Mesodermal cell (in vitro differentiated cells): ENCODE data around the gene UMODL1.

ENCODE experiments used
- H3K27ac ChIP-seq: 2 replicates; pipeline ENCODE4 v1.7.0; 2013; ENCODE audit warnings: mild to moderate bottlenecking, low read depth, low read length, moderate library complexity; ENCODE audit not compliant: severe bottlenecking
- H3K36me3 ChIP-seq: 2 replicates; pipeline ENCODE4 v1.7.1; 2013; ENCODE audit warnings: mild to moderate bottlenecking, low read length, moderate library complexity; ENCODE audit not compliant: control insufficient read depth, insufficient read depth
- H3K4me1 ChIP-seq: one replicate; pipeline ENCODE4 v1.7.1; 2013; ENCODE audit warnings: mild to moderate bottlenecking, low read length; ENCODE audit not compliant: insufficient read depth, control insufficient read depth, poor library complexity, severe bottlenecking
- H3K4me3 ChIP-seq: 2 replicates; pipeline ENCODE4 v1.7.0; 2013; ENCODE audit warnings: low read length, control low read depth, mild to moderate bottlenecking; ENCODE audit not compliant: insufficient read depth, poor library complexity, severe bottlenecking; ENCODE audit errors: extremely low read depth
- H3K9me3 ChIP-seq: 2 replicates; pipeline ENCODE4 v1.7.1; 2013; ENCODE audit warnings: mild to moderate bottlenecking, low read length, moderate library complexity; ENCODE audit not compliant: control insufficient read depth
- WGBS, 2 experiments: methylation state at CpG; one replicate each; pipeline ENCODE4 v1.1.5; 2013; ENCODE audit warnings: missing lambda C conversion rate in 2 of 2; ENCODE audit not compliant: insufficient coverage in 2 of 2; 5-methylcytosine and 5-hydroxymethylcytosine counted together

Gene UMODL1

GRCh38 chr21:42161401-42161955, 90.4 kb downstream of the UMODL1 start:
- 81 to 87% methylated on average over 4 to 5 of the region's 7 CpGs for WGBS, 2 experiments
- peak overlapping the region; percentile 43 for H3K27ac ChIP-seq
- H3K9me3 ChIP-seq = no peaks in the 10 kb centered on the region
- no peaks in the 10 kb centered on the region for H3K4me1 ChIP-seq
- no peak overlapping the region for H3K4me3 ChIP-seq
- no peaks in the 10 kb centered on the region for H3K36me3 ChIP-seq

GRCh38 chr21:42161956-42162681, 91.0 kb downstream of the UMODL1 start:
- H3K9me3 ChIP-seq = no peaks in the 10 kb centered on the region
- H3K4me3 ChIP-seq = no peak overlapping the region
- H3K4me1 ChIP-seq = no peaks in the 10 kb centered on the region
- peak overlapping the region; percentile 43 for H3K27ac ChIP-seq
- H3K36me3 ChIP-seq = no peaks in the 10 kb centered on the region
- whole genome bisulfite sequencing, 2 experiments = 77 to 79% methylated on average over 7 to 15 of the region's 15 CpGs

GRCh38 chr21:42162831-42163510, 91.9 kb downstream of the UMODL1 start:
- 88 to 89% methylated on average over 6 to 9 of the region's 9 CpGs for whole genome bisulfite sequencing, 2 experiments
- H3K36me3 ChIP-seq = no peaks in the 10 kb centered on the region
- H3K27ac ChIP-seq = no peak overlapping the region
- H3K9me3 ChIP-seq = no peaks in the 10 kb centered on the region
- no peak overlapping the region for H3K4me3 ChIP-seq
- H3K4me1 ChIP-seq = no peaks in the 10 kb centered on the region

GRCh38 chr21:42163511-42163863, 92.4 kb downstream of the UMODL1 start:
- no peaks in the 10 kb centered on the region for H3K4me1 ChIP-seq
- H3K27ac ChIP-seq = no peak overlapping the region
- no peak overlapping the region for H3K4me3 ChIP-seq
- H3K9me3 ChIP-seq = no peaks in the 10 kb centered on the region
- H3K36me3 ChIP-seq = no peaks in the 10 kb centered on the region
- WGBS, 2 experiments = 83 to 87% methylated on average over 8 of the region's 10 CpGs

GRCh38 chr21:42164064-42164789, 93.1 kb downstream of the UMODL1 start:
- no peaks in the 10 kb centered on the region for H3K9me3 ChIP-seq
- no peak overlapping the region for H3K4me3 ChIP-seq
- H3K36me3 ChIP-seq = no peaks in the 10 kb centered on the region
- no peaks in the 10 kb centered on the region for H3K4me1 ChIP-seq
- no peak overlapping the region for H3K27ac ChIP-seq
- WGBS, 2 experiments = 64 to 66% methylated on average over 7 of the region's 7 CpGs

DNA sequence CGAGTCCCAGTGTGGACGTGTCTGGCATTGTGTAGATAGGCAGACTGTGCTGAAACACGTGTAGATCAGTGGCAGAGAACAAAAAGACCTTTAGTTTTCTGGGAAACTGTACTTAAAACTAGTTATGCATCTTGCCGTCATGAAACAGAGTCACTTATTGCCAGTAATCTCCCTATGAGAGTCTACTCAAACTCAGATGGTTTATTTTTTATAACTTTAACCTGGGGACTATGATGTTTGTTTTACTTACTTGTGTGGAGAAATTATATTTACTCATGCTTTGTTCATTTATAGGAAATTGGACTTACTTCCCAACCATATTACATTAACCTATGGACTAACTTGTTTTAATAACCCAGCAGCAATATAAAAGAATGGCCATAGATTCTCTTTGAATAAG, 93.7 kb downstream of the UMODL1 start:
- 70 to 92% methylated on average over 3 to 4 of the region's 4 CpGs for WGBS, 2 experiments
- H3K27ac ChIP-seq = no peak overlapping the region
- no peaks in the 10 kb centered on the region for H3K36me3 ChIP-seq

DNA sequence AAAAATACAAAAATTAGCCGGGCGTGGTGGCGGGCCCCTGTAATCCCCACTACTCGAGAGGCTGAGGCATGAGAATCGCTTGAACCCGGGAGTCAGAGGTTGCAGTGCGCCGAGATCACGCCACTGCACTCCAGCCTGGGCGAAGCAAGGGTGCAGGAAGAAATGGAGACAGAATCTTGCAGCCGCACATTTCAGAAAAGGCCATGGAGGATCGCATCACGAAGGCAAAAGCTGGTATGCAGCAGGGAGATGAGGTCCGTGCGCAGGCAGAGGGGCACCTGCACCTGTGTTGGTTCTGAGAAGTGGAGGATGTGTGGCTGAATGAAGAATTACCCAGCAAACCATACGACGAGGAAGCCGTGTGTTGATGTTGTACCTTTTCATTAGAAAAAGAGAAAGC, 94.8 kb downstream of the UMODL1 start:
- WGBS, 2 experiments = 90 to 95% methylated on average over 18 of the region's 18 CpGs
- no peaks in the 10 kb centered on the region for H3K9me3 ChIP-seq

More for the DNA sequence above, 93.7 kb downstream of the UMODL1 start:
- no peaks in the 10 kb centered on the region for H3K9me3 ChIP-seq
- H3K4me3 ChIP-seq = no peak overlapping the region
- no peaks in the 10 kb centered on the region for H3K4me1 ChIP-seq

GRCh38 chr21:42169758-42170157, 98.6 kb downstream of the UMODL1 start:
- H3K4me3 ChIP-seq = no peak overlapping the region
- H3K4me1 ChIP-seq = no peaks in the 10 kb centered on the region

More for the DNA sequence above, 94.8 kb downstream of the UMODL1 start:
- Histone ChIP-seq H3K4me1 (no peaks in the 10 kb centered on the region), H3K27ac (no peak overlapping the region), H3K36me3 (no peaks in the 10 kb centered on the region), H3K4me3 (no peak overlapping the region)

DNA sequence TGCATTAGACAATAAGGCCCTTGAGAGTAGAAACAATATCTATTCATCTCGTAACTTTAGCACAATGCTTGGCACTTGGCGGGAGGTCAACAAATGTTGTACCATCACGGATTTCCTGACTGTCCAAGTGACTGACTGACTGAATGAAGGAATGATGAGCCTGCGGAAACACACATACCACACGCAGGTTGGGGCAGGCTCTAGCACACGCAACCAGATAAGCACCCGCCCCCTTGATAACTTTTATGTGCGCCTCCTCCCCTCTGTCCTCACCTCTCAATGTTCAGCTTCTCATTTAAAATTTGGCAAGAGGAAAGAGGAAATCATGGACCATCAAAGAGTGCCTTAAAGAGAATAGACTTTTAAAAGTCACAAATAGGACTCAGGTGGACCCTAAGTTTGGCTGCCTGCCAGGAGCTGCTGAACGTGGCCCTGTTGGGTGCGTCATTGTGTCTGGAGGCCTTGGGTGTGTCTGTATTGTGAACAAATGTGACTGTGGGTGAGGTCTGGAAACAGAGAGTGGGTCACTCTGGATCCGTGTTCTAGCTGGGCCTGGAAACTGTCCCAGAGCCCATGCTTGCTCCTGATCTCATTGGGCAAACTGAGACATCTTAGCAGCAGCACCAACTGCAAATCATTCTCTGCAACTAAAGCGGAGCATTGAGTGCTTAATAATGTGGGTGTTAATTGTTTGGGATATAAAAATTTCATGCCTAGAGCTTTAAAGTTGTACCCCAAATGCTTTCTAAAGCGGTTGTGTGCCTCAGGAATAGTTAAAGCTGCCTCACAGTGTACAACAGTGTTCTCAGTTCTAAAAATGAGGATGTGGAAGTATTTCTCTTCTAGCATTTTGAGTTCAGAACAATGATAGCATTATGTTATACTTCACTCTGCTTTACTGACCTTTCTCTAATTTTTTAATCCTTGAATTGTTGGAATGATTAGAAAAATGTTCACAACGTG, 100.3 kb downstream of the UMODL1 start:
- H3K9me3 ChIP-seq = no peaks in the 10 kb centered on the region
- WGBS, 2 experiments = 91 to 97% methylated on average over 8 to 9 of the region's 14 CpGs
- no peaks in the 10 kb centered on the region for H3K36me3 ChIP-seq
- no peak overlapping the region for H3K27ac ChIP-seq
- no peaks in the 10 kb centered on the region for H3K4me1 ChIP-seq
- no peak overlapping the region for H3K4me3 ChIP-seq

More at GRCh38 chr21:42169758-42170157, 98.6 kb downstream of the UMODL1 start:
- Histone ChIP-seq H3K36me3 (no peaks in the 10 kb centered on the region), H3K9me3 (no peaks in the 10 kb centered on the region), H3K27ac (no peak overlapping the region)
